GDM1 (cell line): ENCODE measurements around the gene RPS28.
"Not testable (repeated sequence)": the region's sequence is repeated elsewhere in the genome, so short reads cannot be mapped to it uniquely, and the experiment has no call there.

Experiments used
- DNase-seq: peaks from one replicate; lab custom pipeline; 2025; lab: John Stamatoyannopoulos, UW

Gene RPS28

GRCh38 chr19:8320564-8321066, 681 bp upstream of the RPS28 start:
- DNase-seq: no peak

- no peak for DNase-seq
Measured at GRCh38 chr19:8321986-8322637, 816 bp downstream of the RPS28 start.

DNA sequence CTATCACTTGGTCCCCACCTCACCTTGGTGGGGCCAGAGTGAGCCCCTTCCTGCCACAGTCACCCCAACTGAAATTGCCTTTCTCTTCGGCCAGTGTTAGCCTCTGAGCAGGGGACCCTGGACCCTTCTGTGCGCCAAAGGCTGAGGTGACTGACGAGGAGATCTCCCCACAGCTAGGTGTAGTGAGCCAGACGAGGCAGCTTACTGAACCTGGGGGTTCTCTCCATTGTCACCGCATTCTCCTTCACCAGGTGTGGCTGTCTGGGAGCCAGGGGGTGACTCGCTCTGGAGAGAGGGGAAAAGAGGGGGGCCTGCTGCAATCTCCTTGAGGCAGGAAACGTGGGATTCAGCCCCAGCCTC, 1.3 kb downstream of the RPS28 start:
- no peak for DNase-seq

DNA sequence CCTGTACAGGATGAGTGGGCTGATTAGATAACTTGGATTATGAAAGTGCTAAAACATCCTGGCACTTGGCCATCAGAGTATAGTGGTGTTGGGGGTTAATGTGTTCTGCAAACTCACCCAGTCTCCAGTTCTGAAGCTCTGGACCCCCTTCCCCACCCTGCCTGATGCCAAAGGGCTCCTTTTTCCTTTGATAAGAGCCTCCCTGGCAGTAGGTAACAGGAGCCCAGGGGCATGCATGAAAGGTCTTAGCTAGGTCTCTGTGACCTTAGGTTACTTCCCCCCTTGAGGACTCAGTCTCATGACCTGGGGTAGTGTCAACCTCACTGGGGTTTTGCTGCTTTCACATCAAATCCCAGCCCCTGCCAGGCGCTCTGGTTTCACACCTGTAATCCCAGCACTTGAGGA, 2.5 kb downstream of the RPS28 start:
- DNase-seq: no peak

GRCh38 chr19:8324186-8325050, 3.1 kb downstream of the RPS28 start:
- DNase-seq: no peak

GRCh38 chr19:8325454-8325853, 4.2 kb downstream of the RPS28 start:
- DNase-seq: no peak

GRCh38 chr19:8329996-8330395, 8.7 kb downstream of the RPS28 start:
- no peak for DNase-seq

GRCh38 chr19:8331263-8331845, 10.1 kb downstream of the RPS28 start:
- no peak for DNase-seq

- no peak for DNase-seq
Measured at GRCh38 chr19:8332976-8333766, 11.9 kb downstream of the RPS28 start.

GRCh38 chr19:8333767-8334457, 12.6 kb downstream of the RPS28 start:
- DNase-seq: no peak

GRCh38 chr19:8334458-8335342, 13.4 kb downstream of the RPS28 start:
- no peak for DNase-seq

- no peak for DNase-seq
Measured at GRCh38 chr19:8335343-8336071, 14.2 kb downstream of the RPS28 start.

DNA sequence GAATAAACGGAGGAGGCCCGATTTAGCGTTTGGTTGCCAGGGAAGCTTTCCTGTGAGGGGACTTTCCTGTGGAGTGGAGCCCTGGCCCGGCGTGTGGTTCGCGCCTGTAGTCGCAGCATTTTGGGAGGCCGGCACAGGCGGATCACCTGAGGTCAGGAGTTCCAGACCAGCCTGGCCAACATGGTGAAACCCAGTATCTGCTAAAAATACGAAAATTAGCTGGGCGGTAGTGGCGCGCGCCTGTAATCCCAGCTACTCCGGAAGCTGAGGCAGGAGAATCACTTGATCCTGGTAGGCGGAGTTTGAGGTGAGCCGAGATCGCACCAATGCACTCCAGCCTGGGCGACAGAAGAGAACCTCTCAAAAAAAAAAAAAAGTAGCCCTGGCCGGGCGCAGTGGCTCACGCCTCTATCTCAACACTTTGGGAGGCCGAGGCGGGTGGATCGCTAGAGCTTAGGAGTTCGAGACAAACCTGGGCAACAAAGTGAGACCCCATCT, 14.8 kb downstream of the RPS28 start:
- no peak for DNase-seq

GRCh38 chr19:8336660-8337059, 15.4 kb downstream of the RPS28 start:
- no peak for DNase-seq

GRCh38 chr19:8337728-8338127, 16.4 kb downstream of the RPS28 start:
- no peak for DNase-seq

DNA sequence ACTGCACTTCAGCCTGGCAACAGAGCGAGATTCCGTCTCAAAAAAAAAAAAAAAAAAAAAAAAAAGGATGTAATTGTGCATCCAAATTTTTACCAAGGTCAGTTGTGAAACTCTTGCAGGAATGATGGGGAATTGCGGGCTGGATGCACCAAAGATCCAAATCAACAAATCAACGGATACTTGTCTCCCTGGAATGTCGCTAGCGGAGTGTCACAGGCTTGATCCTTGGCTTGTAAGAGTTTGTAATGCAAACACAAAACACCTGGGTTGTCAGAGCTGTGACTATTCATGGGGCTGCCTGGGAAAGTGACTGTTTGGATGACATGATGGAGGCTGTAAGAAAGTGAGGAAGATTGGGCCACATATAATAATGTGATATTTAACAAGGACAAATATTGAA, 17.5 kb downstream of the RPS28 start:
- no peak for DNase-seq

DNA sequence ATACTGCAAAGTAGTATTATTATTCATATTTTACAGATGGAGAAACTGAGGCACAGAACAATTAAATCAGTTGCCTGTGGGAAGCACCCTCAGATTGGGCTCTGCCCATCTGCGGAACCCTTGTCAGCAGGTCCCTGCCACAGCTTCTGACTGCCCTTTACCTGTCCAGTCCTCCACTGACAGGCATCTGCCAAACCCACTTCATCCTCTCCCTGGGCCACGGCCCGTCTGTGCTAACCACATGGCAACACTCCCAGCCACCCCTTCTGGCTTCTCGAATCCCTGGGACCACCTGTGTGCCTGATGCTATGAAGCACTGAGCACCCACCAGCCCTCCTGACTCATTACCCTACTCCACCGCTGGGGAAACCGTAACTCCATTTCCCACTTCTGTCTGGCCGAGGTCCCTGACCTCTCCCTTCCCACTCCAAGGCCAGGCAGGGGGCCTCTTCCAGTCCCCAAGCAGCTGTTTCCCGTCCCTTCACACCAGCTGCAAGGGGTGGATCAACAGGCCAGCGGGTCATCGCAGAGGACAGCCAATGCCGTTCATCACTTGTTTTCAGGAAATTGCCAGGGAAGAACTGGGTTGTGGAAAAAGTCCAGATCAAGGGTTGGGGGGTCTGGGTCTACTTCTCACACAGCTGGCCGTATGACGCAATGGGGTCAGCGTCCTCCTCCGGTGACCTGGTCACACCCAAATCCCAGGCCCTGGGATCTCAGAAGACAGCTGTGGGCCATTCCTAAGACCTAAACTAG, 19.2 kb downstream of the RPS28 start:
- no peak for DNase-seq

- DNase-seq: not testable (repeated sequence)
Measured at GRCh38 chr19:8341504-8341903, 20.2 kb downstream of the RPS28 start.

DNA sequence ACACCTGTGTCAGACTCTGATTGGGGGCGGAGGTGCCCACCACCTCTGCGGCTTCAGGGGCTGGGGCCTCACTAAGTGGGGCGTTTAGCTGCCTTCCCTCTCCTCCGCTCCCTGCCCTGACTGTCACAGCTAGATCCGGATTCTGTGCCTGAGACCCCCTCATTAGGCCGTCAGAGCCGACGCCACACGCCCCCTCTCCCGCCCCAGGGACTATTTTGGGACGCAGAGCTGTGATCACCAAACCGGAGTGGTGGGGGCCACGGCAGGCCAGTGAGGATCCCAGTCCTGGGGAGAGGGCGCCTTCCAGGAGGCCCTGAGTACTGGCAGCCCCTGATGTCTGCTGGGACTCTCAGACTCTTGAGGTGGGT, 21.0 kb downstream of the RPS28 start:
- no peak for DNase-seq
